HepG2 (cell line): ENCODE measurements around the gene SRGAP3. TPM values are rescaled to one million over a fixed set of nuclear protein-coding genes. Genes with fewer than 3 reads are reported as not detected.

ENCODE experiments used
- ARNTL ChIP-seq: sonication (generic); formaldehyde crosslinking; IDR thresholded peaks from 2 replicates; pipeline ENCODE4 v1.4.0; 2020; ENCODE audit warnings: mild to moderate bottlenecking, missing genetic modification reagents
- BORCS8-MEF2B ChIP-seq: sonication (generic); formaldehyde crosslinking; IDR thresholded peaks from 2 replicates; pipeline ENCODE4 v1.8.0; 2022; ENCODE audit warnings: mild to moderate bottlenecking, missing genetic modification reagents
- CENPX ChIP-seq: sonication (generic); formaldehyde crosslinking; IDR thresholded peaks from 2 replicates; pipeline ENCODE4 v1.9.0; 2021; ENCODE audit warnings: mild to moderate bottlenecking, missing genetic modification reagents, moderate library complexity
- ESRRA ChIP-seq: sonication (generic); formaldehyde crosslinking; IDR thresholded peaks from 2 replicates; pipeline ENCODE4 v1.5.1; 2020; ENCODE audit warnings: mild to moderate bottlenecking, low read depth, missing genetic modification reagents
- HNRNPK ChIP-seq: fragments of 200-400 bp; formaldehyde crosslinking; IDR thresholded peaks from 2 replicates; pipeline ENCODE4 v1.6.1; 2018; ENCODE audit warnings: low read length, low read depth, moderate library complexity, mild to moderate bottlenecking; ENCODE audit not compliant: poor library complexity, severe bottlenecking
- IRX3 ChIP-seq: sonication (generic); formaldehyde crosslinking; IDR thresholded peaks from 2 replicates; pipeline ENCODE4 v1.8.1; 2023; ENCODE audit warnings: mild to moderate bottlenecking, low read depth, missing genetic modification reagents, borderline replicate concordance
- JUND ChIP-seq: sonication (generic); formaldehyde crosslinking; IDR thresholded peaks from 2 replicates; pipeline ENCODE4 v1.8.0; 2022; ENCODE audit warnings: mild to moderate bottlenecking, missing genetic modification reagents
- KAT2B ChIP-seq: fragments of 150-350 bp; IDR thresholded peaks from 2 replicates; pipeline ENCODE4 v1.6.1; 2014; ENCODE audit warnings: low read depth, low read length, borderline replicate concordance
- MIER2 ChIP-seq: IDR thresholded peaks from 2 replicates; pipeline ENCODE4 v1.6.1; 2016; ENCODE audit warnings: missing biosample characterization, missing genetic modification reagents
- NCOA2 ChIP-seq: sonication (generic); formaldehyde crosslinking; IDR thresholded peaks from 2 replicates; pipeline ENCODE4 v1.8.0; 2022; ENCODE audit warnings: inconsistent platforms
- NFRKB ChIP-seq: fragments of 450-650 bp; IDR thresholded peaks from 2 replicates; pipeline ENCODE4 v1.6.1; 2017
- PITX1 ChIP-seq: sonication (generic); formaldehyde crosslinking; IDR thresholded peaks from 2 replicates; pipeline ENCODE4 v1.5.1; 2020; ENCODE audit warnings: mild to moderate bottlenecking, missing genetic modification reagents
- SRSF4 ChIP-seq: fragments of 200-400 bp; formaldehyde crosslinking; IDR thresholded peaks from one replicate; pipeline ENCODE4 v1.6.1; 2018; ENCODE audit warnings: mild to moderate bottlenecking, low read depth, low read length, moderate library complexity; ENCODE audit not compliant: poor library complexity, severe bottlenecking
- SYNCRIP ChIP-seq: fragments of 200-400 bp; formaldehyde crosslinking; IDR thresholded peaks from 2 replicates; pipeline ENCODE4 v1.6.1; 2018; ENCODE audit warnings: mild to moderate bottlenecking, low read depth, low read length; ENCODE audit not compliant: insufficient read depth
- THAP11 ChIP-seq: IDR thresholded peaks from 2 replicates; pipeline ENCODE4 v1.6.1; 2016; ENCODE audit warnings: missing biosample characterization, missing genetic modification reagents
- YEATS2 ChIP-seq: sonication (generic); formaldehyde crosslinking; IDR thresholded peaks from 2 replicates; pipeline ENCODE4 v1.4.0; 2020; ENCODE audit warnings: missing genetic modification reagents, borderline replicate concordance
- ZNF138 ChIP-seq: sonication (generic); formaldehyde crosslinking; IDR thresholded peaks from 2 replicates; pipeline ENCODE4 v1.5.0; 2020; ENCODE audit warnings: mild to moderate bottlenecking, low read depth, missing genetic modification reagents
- ZNF329 ChIP-seq: sonication (generic); formaldehyde crosslinking; IDR thresholded peaks from 2 replicates; pipeline ENCODE4 v1.9.0; 2021; ENCODE audit warnings: low read depth, mild to moderate bottlenecking, missing genetic modification reagents
- ZNF460 ChIP-seq: sonication (generic); formaldehyde crosslinking; IDR thresholded peaks from 2 replicates; pipeline ENCODE4 v1.5.1; 2020; ENCODE audit warnings: missing genetic modification reagents, mild to moderate bottlenecking, borderline replicate concordance
- ZNF569 ChIP-seq: sonication (generic); formaldehyde crosslinking; IDR thresholded peaks from 2 replicates; pipeline ENCODE4 v1.5.0; 2020; ENCODE audit warnings: mild to moderate bottlenecking, missing genetic modification reagents, moderate library complexity, borderline replicate concordance
- ZNF574 ChIP-seq: sonication (generic); formaldehyde crosslinking; IDR thresholded peaks from 2 replicates; pipeline ENCODE4 v1.4.0; 2020; ENCODE audit warnings: missing genetic modification reagents
- ZNF704 ChIP-seq: sonication (generic); formaldehyde crosslinking; IDR thresholded peaks from 2 replicates; pipeline ENCODE4 v1.8.1; 2023; ENCODE audit warnings: mild to moderate bottlenecking, inconsistent platforms, moderate library complexity, missing genetic modification reagents, borderline replicate concordance
- ZNF781 ChIP-seq: sonication (generic); formaldehyde crosslinking; IDR thresholded peaks from 2 replicates; pipeline ENCODE4 v1.5.1; 2020; ENCODE audit warnings: borderline replicate concordance, mild to moderate bottlenecking, missing genetic modification reagents; ENCODE audit errors: not compliant biosample characterization
- ZNF879 ChIP-seq: sonication (generic); formaldehyde crosslinking; IDR thresholded peaks from 2 replicates; pipeline ENCODE4 v1.8.1; 2023; ENCODE audit warnings: missing genetic modification reagents
- polyA plus RNA-seq, 8 experiments: library from polyadenylated mRNA; depleted of rRNA in 3 of 8; stranded (reverse) in 7 of 8; unstranded in 1 of 8; fragments of >200 nt; fragmentation: Illumina TruSeq in 4 of 8; extraction: Trizol in 4 of 8; gene quantifications; 2 replicates each; pipeline versions ENCODE4 v1.2.1 to v1.2.3, GENCODE V29; 2011 to 2016; ENCODE audit warnings: low read depth in 4 of 8, missing spikeins in 1 of 8, mixed read lengths in 1 of 8; ENCODE audit not compliant: insufficient read depth in 1 of 8
- total RNA-seq, 5 experiments: library from RNA; depleted of rRNA; stranded (reverse); fragments of >200 nt; fragmentation: Illumina TruSeq; extraction: Trizol; gene quantifications; 2 replicates each; pipeline ENCODE4 v1.2.3, GENCODE V29; 2016; ENCODE audit warnings: low read depth in 1 of 5
- TF ChIP-seq, protein P1 (sequence below): sonication (generic); formaldehyde crosslinking; conservative IDR thresholded peaks from 2 replicates; pipeline ENCODE4 v1.4.0; 2020; ENCODE audit warnings: missing genetic modification reagents
- TF ChIP-seq, protein P2 (sequence below): sonication (generic); formaldehyde crosslinking; IDR thresholded peaks from 2 replicates; pipeline ENCODE4 v1.8.1; 2023; ENCODE audit warnings: missing genetic modification reagents, mild to moderate bottlenecking, borderline replicate concordance

The SRGAP3 gene
- total and polyA plus RNA-seq, 2 of the 13 experiments (the other 11 are each of a cell fraction or from before 2014, with no cell fraction given): 1.2 to 1.4 TPM

- TF ChIP-seq ZNF879 (CRISPR knock-in tag) (no peak), ZNF460 (CRISPR knock-in tag) (no peak), ZNF569 (no peak), MIER2 (CRISPR knock-in tag) (no peak; the same call in 1 of the 2 replicates), JUND (no peak), KAT2B (no peak), PITX1 (CRISPR knock-in tag) (peak; percentile 33; the same call in 1 of the 2 replicates), THAP11 (peak; percentile 98), ZNF329 (peak; percentile 74), CENPX (CRISPR knock-in tag) (no peak), ZNF781 (CRISPR knock-in tag) (no peak), NFRKB (no peak), ESRRA (CRISPR knock-in tag) (no peak), ZNF704 (0 out of 2 replicates have a peak, but pooled peaks have one; percentile 73), ZNF138 (CRISPR knock-in tag) (0 out of 2 replicates have a peak, but pooled peaks have one; percentile 52), BORCS8-MEF2B (CRISPR knock-in tag) (peak; percentile 88), SRSF4 (no peak), ARNTL (CRISPR knock-in tag) (no peak), ZNF574 (CRISPR knock-in tag) (peak; percentile 90), IRX3 (peak; percentile 81; the same call in 1 of the 2 replicates), NCOA2 (CRISPR knock-in tag) (no peak), HNRNPK (no peak), SYNCRIP (no peak), YEATS2 (CRISPR knock-in tag) (peak; percentile 79; the same call in 1 of the 2 replicates)
- TF ChIP-seq, protein P1, sequence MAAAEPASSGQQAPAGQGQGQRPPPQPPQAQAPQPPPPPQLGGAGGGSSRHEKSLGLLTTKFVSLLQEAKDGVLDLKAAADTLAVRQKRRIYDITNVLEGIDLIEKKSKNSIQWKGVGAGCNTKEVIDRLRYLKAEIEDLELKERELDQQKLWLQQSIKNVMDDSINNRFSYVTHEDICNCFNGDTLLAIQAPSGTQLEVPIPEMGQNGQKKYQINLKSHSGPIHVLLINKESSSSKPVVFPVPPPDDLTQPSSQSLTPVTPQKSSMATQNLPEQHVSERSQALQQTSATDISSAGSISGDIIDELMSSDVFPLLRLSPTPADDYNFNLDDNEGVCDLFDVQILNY: peak; percentile 97
- TF ChIP-seq, protein P2, sequence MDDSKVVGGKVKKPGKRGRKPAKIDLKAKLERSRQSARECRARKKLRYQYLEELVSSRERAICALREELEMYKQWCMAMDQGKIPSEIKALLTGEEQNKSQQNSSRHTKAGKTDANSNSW (CRISPR knock-in tag): no peak
These were observed 286.2 kb downstream of the SRGAP3 start, which contains the start of gene RAD18 (continued) for GRCh38 chr3:8963137-8963853.
